Activated CD8-positive, alpha-beta T cell treated with anti-CD3 and anti-CD28 coated beads, Interleukin-2, amount 10 ng/mL, durations not matched to agents 7 days and 5 days (primary cell): Measurements from ENCODE around the gene ERMP1. TPM values are rescaled to one million over a fixed set of nuclear protein-coding genes. Genes with fewer than 3 reads are reported as not detected.

Source experiments
- ATAC-seq: fragments of 150-1000 bp; cut with Tn5 transposase; one replicate; pipeline ENCODE4 v1.10.0; 2021; ENCODE audit warnings: moderate library complexity
- CTCF ChIA-PET: fragments of 350-600 bp; sonication (Branson Sonifier 250); formaldehyde crosslinking; loops from one replicate; lab custom pipeline; 2021; ENCODE audit warnings: antibody characterized with exemption; lab: Charles Lee
- POLR2A ChIA-PET: fragments of 350-600 bp; sonication (Branson Sonifier 250); formaldehyde crosslinking; loops from one replicate; lab custom pipeline; 2021; ENCODE audit warnings: antibody characterized with exemption; lab: Charles Lee
- DNase-seq: peaks from one replicate; pipeline ENCODE4 v3.0.0-alpha.2; 2020
- H3K27ac Mint-ChIP-seq: one replicate; pipeline ENCODE4 v1.8.0; 2021; ENCODE audit warnings: mild to moderate bottlenecking, mixed read lengths
- H3K27me3 Mint-ChIP-seq: one replicate; pipeline ENCODE4 v1.8.0; 2021; ENCODE audit warnings: low read depth, mixed read lengths
- H3K36me3 Mint-ChIP-seq: one replicate; pipeline ENCODE4 v1.8.0; 2021; ENCODE audit warnings: low read depth, mixed read lengths
- H3K4me1 Mint-ChIP-seq: one replicate; pipeline ENCODE4 v1.8.0; 2021; ENCODE audit warnings: low read depth, mixed read lengths
- H3K4me3 Mint-ChIP-seq: one replicate; pipeline ENCODE4 v1.8.0; 2021; ENCODE audit warnings: mild to moderate bottlenecking, mixed read lengths
- H3K9me3 Mint-ChIP-seq: one replicate; pipeline ENCODE4 v1.8.0; 2022; ENCODE audit warnings: mixed read lengths; ENCODE audit not compliant: insufficient read depth
- total RNA-seq, 2 experiments: library from RNA; stranded (reverse); gene quantifications; one replicate each; pipeline ENCODE4 v1.2.3, GENCODE V29; 2021

The ERMP1 gene
- total RNA-seq, 2 experiments from 2014 or later, result 28.0 to 30.6 TPM

DNA sequence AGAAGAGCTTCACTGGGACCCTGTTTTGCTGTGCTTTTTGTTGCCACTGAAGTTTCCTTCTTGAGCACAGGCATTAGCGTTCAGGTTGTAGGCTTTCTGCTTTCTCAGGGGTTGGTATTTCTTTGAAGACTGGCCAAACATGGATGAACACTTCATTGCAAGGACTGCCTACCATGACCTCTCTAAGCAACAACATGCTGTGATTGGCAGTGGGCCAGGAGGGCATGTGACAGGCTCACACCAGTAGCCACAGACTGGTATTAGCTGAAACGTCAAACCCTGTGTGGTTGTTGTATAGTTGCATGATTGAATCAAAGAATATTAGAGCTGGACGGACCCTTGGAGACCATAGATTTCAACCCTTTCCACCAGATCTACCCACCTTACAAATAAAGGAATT lies 37.8 kb upstream of the ERMP1 start:
- H3K9me3 Mint-ChIP-seq, result no peaks in the 10 kb centered on the region
- DNase-seq (no peak), ATAC-seq (no peak)
- H3K27ac Mint-ChIP-seq, result no peak overlapping the region
- H3K27me3 Mint-ChIP-seq, result no peaks in the 10 kb centered on the region
- H3K36me3 Mint-ChIP-seq, result peaks cover under 1% of the 10 kb centered on the region
- CTCF ChIA-PET, result interaction anchor here (0.7 to 3.9 kb wide), 6 partner anchors 9 to 179 kb away, joined by 3 to 24 read pairs (median 8); partner anchors contain the start of gene ERMP1
- POLR2A ChIA-PET, result no interaction called here
- H3K4me1 Mint-ChIP-seq, result peaks cover 26% of the 10 kb centered on the region
- H3K4me3 Mint-ChIP-seq, result no peak overlapping the region

DNA sequence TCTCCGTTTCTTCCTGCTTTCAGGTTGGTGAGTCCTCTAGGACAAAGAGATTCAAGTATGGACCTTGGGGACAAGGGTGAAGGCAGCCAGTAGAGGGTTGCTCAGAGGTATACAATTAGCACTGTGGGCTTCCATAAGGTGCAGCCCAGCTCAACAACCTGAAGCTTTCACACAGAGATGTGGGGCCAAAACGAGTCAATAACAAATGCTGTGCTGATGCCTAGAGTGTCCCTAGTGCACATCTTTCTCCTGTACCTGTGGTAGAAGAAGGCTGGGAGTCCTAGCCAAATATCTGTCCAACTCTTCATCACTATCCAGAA lies 37.1 kb upstream of the ERMP1 start:
- H3K9me3 Mint-ChIP-seq, result no peaks in the 10 kb centered on the region
- H3K4me1 Mint-ChIP-seq, result peaks cover 22% of the 10 kb centered on the region
- no peaks in the 10 kb centered on the region for H3K27me3 Mint-ChIP-seq
- H3K36me3 Mint-ChIP-seq, result no peaks in the 10 kb centered on the region
- POLR2A ChIA-PET, result no interaction called here
- DNase-seq (no peak), ATAC-seq (no peak)
- CTCF ChIA-PET, result interaction anchor here (0.7 to 3.9 kb wide), 8 partner anchors 10 to 180 kb away, joined by 3 to 24 read pairs (median 4); partner anchors contain the start of gene ERMP1
- no peak overlapping the region for H3K4me3 Mint-ChIP-seq
- H3K27ac Mint-ChIP-seq, result no peak overlapping the region

GRCh38 chr9:5869315-5870019 lies 36.5 kb upstream of the ERMP1 start:
- Mint-ChIP-seq H3K27me3 (no peaks in the 10 kb centered on the region), H3K27ac (peak overlapping the region; percentile 22), H3K9me3 (no peaks in the 10 kb centered on the region), H3K4me3 (no peak overlapping the region), H3K4me1 (peaks cover 19% of the 10 kb centered on the region), H3K36me3 (no peaks in the 10 kb centered on the region)
- no peak for ATAC-seq
- ChIA-PET POLR2A (no interaction called here), CTCF (interaction anchor here (0.7 to 3.9 kb wide), 8 partner anchors 10 to 185 kb away, joined by 3 to 24 read pairs (median 4); partner anchors contain the start of gene ERMP1)
- peak; percentile 35 for DNase-seq

DNA sequence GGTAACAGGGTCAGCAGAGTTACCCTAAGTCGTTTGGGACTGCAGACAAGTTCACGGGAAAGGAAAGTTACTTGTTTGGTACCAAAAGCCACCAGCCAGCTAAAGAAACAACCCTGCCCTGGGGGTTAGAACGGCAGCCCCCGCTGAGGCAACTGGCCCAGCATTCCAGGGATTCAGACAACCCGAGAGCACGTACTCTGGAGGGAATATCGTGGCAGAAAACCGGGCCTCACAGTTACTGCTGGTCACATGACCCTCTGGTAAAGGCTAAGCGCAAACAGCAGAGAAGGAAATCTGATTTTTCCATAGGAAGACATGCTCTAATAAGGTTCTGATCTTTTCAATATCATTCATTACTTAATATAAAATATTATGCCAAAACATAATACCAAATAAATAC lies 35.3 kb upstream of the ERMP1 start:
- Mint-ChIP-seq H3K27ac (no peak overlapping the region), H3K4me1 (peaks cover 10% of the 10 kb centered on the region), H3K4me3 (no peak overlapping the region), H3K9me3 (no peaks in the 10 kb centered on the region), H3K36me3 (no peaks in the 10 kb centered on the region), H3K27me3 (no peaks in the 10 kb centered on the region)
- no peak for ATAC-seq
- CTCF ChIA-PET, result interaction anchor here (1.0 to 3.9 kb wide), 3 partner anchors 18 to 186 kb away, joined by 3 to 24 read pairs (median 4); partner anchors contain the start of gene ERMP1
- POLR2A ChIA-PET, result no interaction called here
- no peak for DNase-seq

- ATAC-seq (no peak), DNase-seq (no peak)
- no peak overlapping the region for H3K4me3 Mint-ChIP-seq
- H3K27me3 Mint-ChIP-seq, result no peaks in the 10 kb centered on the region
- H3K36me3 Mint-ChIP-seq, result no peaks in the 10 kb centered on the region
- H3K4me1 Mint-ChIP-seq, result peaks cover 10% of the 10 kb centered on the region
- H3K9me3 Mint-ChIP-seq, result no peaks in the 10 kb centered on the region
- ChIA-PET CTCF (interaction anchor here (1.4 kb wide), 1 partner anchor 34 kb away, joined by 4 read pairs; the partner anchor contains the start of gene ERMP1), POLR2A (no interaction called here)
- no peak overlapping the region for H3K27ac Mint-ChIP-seq
These were observed 33.8 kb upstream of the ERMP1 start for GRCh38 chr9:5866685-5867084.

DNA sequence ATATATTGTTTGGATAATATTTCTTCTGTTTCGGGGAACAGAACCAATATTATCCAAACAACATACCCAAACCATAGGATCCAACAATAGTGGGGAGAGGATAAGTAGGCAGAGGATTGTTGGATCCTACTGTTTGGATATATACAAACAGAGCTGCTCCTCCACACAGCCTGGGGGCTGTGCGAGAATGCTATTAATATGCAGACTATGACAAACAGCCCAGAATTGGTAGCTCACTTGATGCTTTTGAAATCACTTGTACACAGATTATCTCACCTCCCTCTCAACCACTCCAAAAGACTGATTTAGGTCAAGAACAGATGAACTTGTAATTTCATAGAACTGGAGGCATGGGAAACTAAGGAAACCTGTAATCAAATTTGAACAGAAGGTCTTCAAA lies 33.4 kb upstream of the ERMP1 start:
- no peak for DNase-seq
- no peak for ATAC-seq
- H3K9me3 Mint-ChIP-seq, result no peaks in the 10 kb centered on the region
- no peak overlapping the region for H3K27ac Mint-ChIP-seq
- H3K27me3 Mint-ChIP-seq, result no peaks in the 10 kb centered on the region
- CTCF ChIA-PET, result interaction anchor here (1.4 kb wide), 1 partner anchor 34 kb away, joined by 4 read pairs; the partner anchor contains the start of gene ERMP1
- POLR2A ChIA-PET, result no interaction called here
- H3K4me3 Mint-ChIP-seq, result no peak overlapping the region
- peaks cover 2% of the 10 kb centered on the region for H3K36me3 Mint-ChIP-seq
- peaks cover 10% of the 10 kb centered on the region for H3K4me1 Mint-ChIP-seq

DNA sequence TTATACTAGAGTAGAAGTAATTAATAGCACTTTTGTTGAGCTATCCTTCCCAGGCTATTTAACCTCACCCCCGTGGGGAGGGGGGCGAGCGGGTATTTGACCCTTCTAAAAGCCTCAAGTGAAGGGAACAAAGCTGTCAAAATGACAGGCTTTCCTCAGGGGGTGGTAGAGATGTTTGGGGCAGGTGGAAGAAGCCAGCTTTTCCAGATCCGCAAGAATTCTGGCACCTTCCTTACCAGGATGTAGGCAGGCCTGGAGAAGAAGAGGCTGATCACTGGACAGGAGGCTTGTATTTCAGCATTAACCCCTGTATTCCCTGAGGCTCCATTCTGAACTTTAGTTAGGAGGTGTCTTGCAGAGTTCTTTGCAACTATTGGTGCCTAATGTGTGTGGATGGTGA lies 31.5 kb upstream of the ERMP1 start:
- Mint-ChIP-seq H3K27me3 (no peaks in the 10 kb centered on the region), H3K36me3 (peaks cover 2% of the 10 kb centered on the region), H3K4me3 (no peak overlapping the region), H3K4me1 (peaks cover 3% of the 10 kb centered on the region), H3K27ac (no peak overlapping the region), H3K9me3 (no peaks in the 10 kb centered on the region)
- no peak for DNase-seq
- CTCF ChIA-PET, result interaction anchor here (1.0 to 1.7 kb wide), 4 partner anchors 13 to 32 kb away, joined by 3 to 5 read pairs (median 4); partner anchors contain the start of gene ERMP1
- no peak for ATAC-seq
- POLR2A ChIA-PET, result interaction anchor here (0.6 kb wide), 1 partner anchor 28 kb away, joined by 3 read pairs; no protein-coding TSS in a partner anchor

GRCh38 chr9:5863092-5863746 lies 30.3 kb upstream of the ERMP1 start:
- no peak overlapping the region for H3K27ac Mint-ChIP-seq
- H3K4me1 Mint-ChIP-seq, result no peaks in the 10 kb centered on the region
- no peaks in the 10 kb centered on the region for H3K27me3 Mint-ChIP-seq
- ATAC-seq, result no peak
- DNase-seq, result no peak
- no peaks in the 10 kb centered on the region for H3K9me3 Mint-ChIP-seq
- ChIA-PET POLR2A (no interaction called here), CTCF (interaction anchor here (0.6 to 1.7 kb wide), 4 partner anchors 22 to 53 kb away, joined by 3 to 5 read pairs (median 4); partner anchors contain the start of gene ERMP1)
- H3K36me3 Mint-ChIP-seq, result peaks cover 2% of the 10 kb centered on the region
- H3K4me3 Mint-ChIP-seq, result no peak overlapping the region

GRCh38 chr9:5858833-5859232 lies 25.9 kb upstream of the ERMP1 start:
- peaks cover 19% of the 10 kb centered on the region for H3K36me3 Mint-ChIP-seq
- H3K4me3 Mint-ChIP-seq, result no peak overlapping the region
- ChIA-PET CTCF (interaction anchor here (1.1 to 1.9 kb wide), 3 partner anchors 9 to 27 kb away, joined by 3 to 8 read pairs (median 5); no protein-coding TSS in a partner anchor), POLR2A (no interaction called here)
- DNase-seq, result no peak
- no peak overlapping the region for H3K27ac Mint-ChIP-seq
- peaks cover 9% of the 10 kb centered on the region for H3K4me1 Mint-ChIP-seq
- H3K27me3 Mint-ChIP-seq, result no peaks in the 10 kb centered on the region
- no peak for ATAC-seq
- H3K9me3 Mint-ChIP-seq, result peaks cover 6% of the 10 kb centered on the region

GRCh38 chr9:5857928-5858327 lies 25.0 kb upstream of the ERMP1 start:
- no peak for ATAC-seq
- no peak for DNase-seq
- no peak overlapping the region for H3K27ac Mint-ChIP-seq
- CTCF ChIA-PET, result interaction anchor here (1.0 to 2.2 kb wide), 4 partner anchors 10 to 32 kb away, joined by 3 to 9 read pairs (median 4); no protein-coding TSS in a partner anchor
- H3K36me3 Mint-ChIP-seq, result peaks cover 22% of the 10 kb centered on the region
- POLR2A ChIA-PET, result interaction anchor here (0.6 to 0.7 kb wide), 2 partner anchors 150 to 1140 kb away, joined by 3 read pairs; no protein-coding TSS in a partner anchor
- peaks cover 7% of the 10 kb centered on the region for H3K9me3 Mint-ChIP-seq
- no peaks in the 10 kb centered on the region for H3K27me3 Mint-ChIP-seq
- no peak overlapping the region for H3K4me3 Mint-ChIP-seq
- H3K4me1 Mint-ChIP-seq, result peaks cover 18% of the 10 kb centered on the region

DNA sequence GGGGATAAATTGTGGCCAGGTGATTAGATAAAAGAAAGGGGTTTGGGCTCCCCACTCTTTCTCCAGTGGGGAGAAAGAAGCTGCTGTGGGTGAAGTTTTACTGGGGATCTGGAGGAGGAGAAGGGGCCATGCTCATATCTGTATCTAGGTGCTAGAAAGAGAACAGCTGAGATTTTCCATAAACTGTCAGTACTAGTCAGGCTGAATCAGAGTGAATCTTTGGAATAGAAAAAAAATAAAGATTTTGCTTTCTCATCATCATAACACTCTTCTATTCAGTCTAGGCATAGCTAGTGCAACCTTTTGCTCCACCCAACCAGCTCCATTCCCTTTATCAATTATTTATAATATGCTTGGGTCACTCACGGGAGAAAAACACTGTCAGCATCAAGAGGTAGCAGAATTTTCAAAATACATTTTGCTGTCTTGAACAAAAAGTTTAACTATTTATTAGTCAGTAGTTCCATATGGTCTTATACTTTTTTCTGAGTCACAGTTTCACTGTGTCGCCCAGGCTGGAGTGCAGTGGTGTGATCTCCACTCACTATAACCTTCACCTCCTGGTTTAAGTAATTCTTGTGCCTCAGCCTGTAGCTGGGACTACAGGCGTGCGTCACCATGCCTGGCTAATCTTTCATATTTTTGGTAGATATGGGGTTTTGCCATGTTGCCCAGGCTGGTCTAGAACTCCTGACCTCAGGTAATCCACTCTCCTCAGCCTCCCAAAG lies 21.3 kb upstream of the ERMP1 start:
- CTCF ChIA-PET, result interaction anchor here (1.1 to 3.9 kb wide), 5 partner anchors 9 to 32 kb away, joined by 3 to 46 read pairs (median 11); partner anchors contain the start of gene ERMP1
- H3K27ac Mint-ChIP-seq, result peak overlapping the region; percentile 35
- POLR2A ChIA-PET, result interaction anchor here (0.6 to 1.6 kb wide), 3 partner anchors 11 to 154 kb away, joined by 3 to 5 read pairs (median 4); a partner anchor contains a TSS
- H3K36me3 Mint-ChIP-seq, result peaks cover 35% of the 10 kb centered on the region
- H3K4me1 Mint-ChIP-seq, result peaks cover 52% of the 10 kb centered on the region
- DNase-seq, result no peak
- no peak overlapping the region for H3K4me3 Mint-ChIP-seq
- H3K9me3 Mint-ChIP-seq, result peaks cover 7% of the 10 kb centered on the region
- H3K27me3 Mint-ChIP-seq, result no peaks in the 10 kb centered on the region
- no peak for ATAC-seq
